ENCODE measurements around the gene CHN1. TPM values are rescaled to one million over a fixed set of nuclear protein-coding genes. Genes with fewer than 3 reads are reported as not detected.

The CHN1 gene
- total RNA-seq, 1 donor from 2014 or later = 26.3 TPM

GRCh38 chr2:174965551-174965950 is 39.6 kb downstream of the CHN1 start:
- DNase-seq (ENCODE audit: low spot score) = no peak
- no peaks in the 10 kb centered on the region for H3K27me3 Mint-ChIP-seq (ENCODE audit: unreplicated experiment)
- no peak for TF ChIP-seq CTCF (IDR thresholded peaks at IDR 0.05; ENCODE audit: unreplicated experiment)
- peaks cover 28% of the 10 kb centered on the region for H3K4me1 Mint-ChIP-seq (ENCODE audit: unreplicated experiment)
- H3K9me3 Mint-ChIP-seq (ENCODE audit: unreplicated experiment) = no peaks in the 10 kb centered on the region
- H3K4me3 Mint-ChIP-seq (ENCODE audit: unreplicated experiment) = no peak overlapping the region
- no peaks in the 10 kb centered on the region for H3K36me3 Mint-ChIP-seq (ENCODE audit: low read depth, unreplicated experiment)
- peak overlapping the region; percentile 94 for H3K27ac Mint-ChIP-seq (ENCODE audit: unreplicated experiment)

DNA sequence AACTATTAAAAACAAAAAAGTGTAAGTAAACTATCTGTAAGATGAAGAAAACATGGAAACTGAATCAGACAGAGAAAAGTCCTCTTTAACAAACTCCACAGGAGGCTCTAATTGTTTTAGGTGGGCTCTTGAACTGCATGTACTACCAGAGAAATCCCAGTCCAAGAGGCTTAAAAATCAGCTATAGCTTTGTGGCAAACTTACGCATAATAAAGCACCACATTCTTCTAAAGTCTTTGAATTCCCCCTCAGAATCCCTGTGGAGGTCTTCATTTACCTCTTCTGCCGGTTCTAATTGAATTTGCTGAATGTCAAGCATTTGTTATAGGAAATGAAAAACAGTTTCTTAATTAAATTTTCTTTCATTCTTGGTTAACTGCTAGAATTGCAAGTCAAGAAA is 40.8 kb downstream of the CHN1 start:
- H3K27ac Mint-ChIP-seq (ENCODE audit: unreplicated experiment) = no peak overlapping the region
- H3K9me3 Mint-ChIP-seq (ENCODE audit: unreplicated experiment) = no peaks in the 10 kb centered on the region
- H3K4me1 Mint-ChIP-seq (ENCODE audit: unreplicated experiment) = peaks cover 30% of the 10 kb centered on the region
- no peaks in the 10 kb centered on the region for H3K27me3 Mint-ChIP-seq (ENCODE audit: unreplicated experiment)
- TF ChIP-seq CTCF (IDR thresholded peaks at IDR 0.05; ENCODE audit: unreplicated experiment) = no peak
- no peaks in the 10 kb centered on the region for H3K36me3 Mint-ChIP-seq (ENCODE audit: low read depth, unreplicated experiment)
- no peak overlapping the region for H3K4me3 Mint-ChIP-seq (ENCODE audit: unreplicated experiment)
- no peak for DNase-seq (ENCODE audit: low spot score)

DNA sequence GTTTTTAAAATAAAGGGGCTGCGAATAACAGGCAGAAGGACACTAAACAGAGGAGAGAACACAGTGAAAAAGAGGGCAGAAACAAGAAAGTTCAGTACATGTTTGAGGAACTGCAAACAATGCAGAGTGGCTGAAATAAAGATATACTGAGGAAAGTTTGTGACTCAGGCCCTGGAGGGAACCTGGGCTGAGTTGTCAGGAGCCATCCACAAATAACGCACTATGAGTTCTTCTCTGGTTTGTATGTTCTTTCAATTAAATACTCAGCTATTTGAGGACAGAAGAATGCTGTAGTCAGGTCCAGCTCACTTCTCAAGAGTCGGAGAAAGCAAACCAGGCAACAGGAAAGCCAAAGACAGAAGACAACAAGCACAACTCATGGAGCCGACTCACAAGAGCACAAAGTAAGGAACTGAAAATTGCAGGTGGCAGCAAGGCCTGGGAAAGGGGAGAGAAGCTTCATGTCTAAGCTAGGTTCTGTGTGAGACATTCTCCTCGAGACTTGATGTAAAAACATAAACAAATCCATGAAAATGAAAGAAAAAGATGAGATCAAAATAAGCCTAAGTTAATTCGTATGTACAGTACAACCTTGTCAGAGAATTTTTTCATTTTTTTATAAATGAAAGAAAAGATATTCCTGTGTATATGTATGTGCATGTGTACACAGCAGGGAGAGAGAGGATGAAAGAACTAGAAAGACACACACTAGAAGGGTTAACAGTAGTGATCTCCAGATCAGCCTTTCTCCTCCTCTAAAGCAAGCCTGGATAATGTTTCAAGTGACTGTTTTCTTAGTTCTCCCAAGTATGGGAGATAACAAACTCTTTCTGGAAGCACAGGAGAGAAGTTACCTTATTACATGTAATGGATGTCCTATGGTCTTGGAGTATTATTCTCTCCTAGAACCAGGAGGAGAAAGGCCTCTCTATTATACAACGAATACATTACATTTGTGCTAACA is 41.5 kb downstream of the CHN1 start:
- no peak for TF ChIP-seq CTCF (IDR thresholded peaks at IDR 0.05; ENCODE audit: unreplicated experiment)
- no peaks in the 10 kb centered on the region for H3K9me3 Mint-ChIP-seq (ENCODE audit: unreplicated experiment)
- H3K27ac Mint-ChIP-seq (ENCODE audit: unreplicated experiment) = peak overlapping the region; percentile 20
- peaks cover 28% of the 10 kb centered on the region for H3K4me1 Mint-ChIP-seq (ENCODE audit: unreplicated experiment)
- no peaks in the 10 kb centered on the region for H3K27me3 Mint-ChIP-seq (ENCODE audit: unreplicated experiment)
- no peaks in the 10 kb centered on the region for H3K36me3 Mint-ChIP-seq (ENCODE audit: low read depth, unreplicated experiment)
- no peak for DNase-seq (ENCODE audit: low spot score)
- no peak overlapping the region for H3K4me3 Mint-ChIP-seq (ENCODE audit: unreplicated experiment)

- no peak overlapping the region for H3K27ac Mint-ChIP-seq (ENCODE audit: unreplicated experiment)
- no peak overlapping the region for H3K4me3 Mint-ChIP-seq (ENCODE audit: unreplicated experiment)
- peaks cover 2% of the 10 kb centered on the region for H3K27me3 Mint-ChIP-seq (ENCODE audit: unreplicated experiment)
- H3K36me3 Mint-ChIP-seq (ENCODE audit: low read depth, unreplicated experiment) = peaks cover 4% of the 10 kb centered on the region
- peaks cover 24% of the 10 kb centered on the region for H3K4me1 Mint-ChIP-seq (ENCODE audit: unreplicated experiment)
- H3K9me3 Mint-ChIP-seq (ENCODE audit: unreplicated experiment) = no peaks in the 10 kb centered on the region
- no peak for DNase-seq (ENCODE audit: low spot score)
- TF ChIP-seq CTCF (IDR thresholded peaks at IDR 0.05; ENCODE audit: unreplicated experiment) = no peak
Measured at GRCh38 chr2:174959787-174960186, 45.4 kb downstream of the CHN1 start.

GRCh38 chr2:174957050-174957449 is 48.1 kb downstream of the CHN1 start:
- Mint-ChIP-seq H3K27ac (ENCODE audit: unreplicated experiment) (no peak overlapping the region), H3K9me3 (ENCODE audit: unreplicated experiment) (no peaks in the 10 kb centered on the region), H3K4me3 (ENCODE audit: unreplicated experiment) (no peak overlapping the region), H3K36me3 (ENCODE audit: low read depth, unreplicated experiment) (peaks cover 4% of the 10 kb centered on the region), H3K4me1 (ENCODE audit: unreplicated experiment) (peaks cover 29% of the 10 kb centered on the region), H3K27me3 (ENCODE audit: unreplicated experiment) (peaks cover 2% of the 10 kb centered on the region)
- DNase-seq (ENCODE audit: low spot score) = no peak
- TF ChIP-seq CTCF (IDR thresholded peaks at IDR 0.05; ENCODE audit: unreplicated experiment) = no peak
